Mesothelial cell of epicardium (in vitro differentiated cells): ENCODE measurements around the gene FAM8A1. TPM values are rescaled to one million over a fixed set of nuclear protein-coding genes. Genes with fewer than 3 reads are reported as not detected.

Experiments
- DNase-seq, 2 experiments: peaks; one replicate each; pipeline ENCODE4 v3.0.0; 2021; ENCODE audit warnings: low spot score in 2 of 2; ENCODE audit not compliant: unreplicated experiment in 2 of 2
- H3K27ac Mint-ChIP-seq: 2 replicates; pipeline ENCODE4 v1.8.0; 2021; ENCODE audit warnings: mixed read lengths
- H3K27me3 Mint-ChIP-seq: 2 replicates; pipeline ENCODE4 v1.8.0; 2021; ENCODE audit warnings: low read depth, mixed read lengths
- H3K36me3 Mint-ChIP-seq: 2 replicates; pipeline ENCODE4 v1.8.0; 2021; ENCODE audit warnings: mixed read lengths
- H3K4me1 Mint-ChIP-seq: 2 replicates; pipeline ENCODE4 v1.8.0; 2021; ENCODE audit warnings: mixed read lengths
- H3K4me3 Mint-ChIP-seq: 2 replicates; pipeline ENCODE4 v1.8.0; 2021; ENCODE audit warnings: mild to moderate bottlenecking, moderate library complexity, mixed read lengths
- H3K9me3 Mint-ChIP-seq: 2 replicates; pipeline ENCODE4 v1.8.0; 2021; ENCODE audit warnings: mixed read lengths
- CTCF ChIP-seq: fragments of 200-600 bp; sonication (generic); IDR thresholded peaks from one replicate; pipeline ENCODE4 v1.5.0; 2021; ENCODE audit warnings: antibody characterized with exemption; ENCODE audit not compliant: unreplicated experiment
- total RNA-seq: library from RNA; stranded (reverse); gene quantifications from 3 replicates; pipeline ENCODE4 v1.2.1, GENCODE V29; 2021

Gene FAM8A1
- total RNA-seq, 1 donor from 2014 or later: 21.2 TPM

GRCh38 chr6:17648745-17649144 is 48.6 kb downstream of the FAM8A1 start:
- H3K4me3 Mint-ChIP-seq: no peak overlapping the region
- H3K9me3 Mint-ChIP-seq: peaks cover 4% of the 10 kb centered on the region
- peaks cover 9% of the 10 kb centered on the region for H3K4me1 Mint-ChIP-seq
- H3K27me3 Mint-ChIP-seq: no peaks in the 10 kb centered on the region
- no peak for DNase-seq
- no peak overlapping the region for H3K27ac Mint-ChIP-seq
- no peak for TF ChIP-seq CTCF
- peaks cover 41% of the 10 kb centered on the region for H3K36me3 Mint-ChIP-seq

- Mint-ChIP-seq H3K4me3 (no peak overlapping the region), H3K27ac (peak overlapping the region; percentile 78), H3K36me3 (peaks cover 34% of the 10 kb centered on the region), H3K4me1 (peaks cover 9% of the 10 kb centered on the region), H3K9me3 (no peaks in the 10 kb centered on the region), H3K27me3 (no peaks in the 10 kb centered on the region)
- TF ChIP-seq CTCF: no peak
- DNase-seq: no peak
Observed at GRCh38 chr6:17650656-17651309, 50.7 kb downstream of the FAM8A1 start.

GRCh38 chr6:17653198-17653882 is 53.2 kb downstream of the FAM8A1 start:
- DNase-seq: no peak
- H3K9me3 Mint-ChIP-seq: no peaks in the 10 kb centered on the region
- H3K4me1 Mint-ChIP-seq: peaks cover 10% of the 10 kb centered on the region
- TF ChIP-seq CTCF: no peak
- no peak overlapping the region for H3K4me3 Mint-ChIP-seq
- H3K27me3 Mint-ChIP-seq: no peaks in the 10 kb centered on the region
- no peak overlapping the region for H3K27ac Mint-ChIP-seq
- peaks cover 34% of the 10 kb centered on the region for H3K36me3 Mint-ChIP-seq

- Mint-ChIP-seq H3K4me1 (peaks cover 2% of the 10 kb centered on the region), H3K4me3 (no peak overlapping the region), H3K9me3 (no peaks in the 10 kb centered on the region), H3K27me3 (no peaks in the 10 kb centered on the region), H3K36me3 (peaks cover 37% of the 10 kb centered on the region), H3K27ac (peak overlapping the region; percentile 11)
- DNase-seq: no peak
- no peak for TF ChIP-seq CTCF
Observed at GRCh38 chr6:17656092-17656491, 56.0 kb downstream of the FAM8A1 start.

GRCh38 chr6:17656644-17657043 is 56.5 kb downstream of the FAM8A1 start:
- H3K4me1 Mint-ChIP-seq: peaks cover 2% of the 10 kb centered on the region
- H3K27me3 Mint-ChIP-seq: no peaks in the 10 kb centered on the region
- no peak for DNase-seq
- no peak for TF ChIP-seq CTCF
- H3K9me3 Mint-ChIP-seq: no peaks in the 10 kb centered on the region
- no peak overlapping the region for H3K27ac Mint-ChIP-seq
- H3K36me3 Mint-ChIP-seq: peaks cover 41% of the 10 kb centered on the region
- H3K4me3 Mint-ChIP-seq: no peak overlapping the region

Other genes with a start within 250 kb of the FAM8A1 start
- gene CAP2, start 206.7 kb upstream of the FAM8A1 start, total RNA-seq: 14.1 to 15.6 TPM (median 15.0 TPM) in 3 replicates
- 47.4 to 48.4 TPM (median 48.2 TPM) in 3 replicates for gene NUP153, start 106.6 kb downstream of the FAM8A1 start, total RNA-seq